ENCODE measurements around the gene ELP4.
"Not testable (repeated sequence)": the region's sequence is repeated elsewhere in the genome, so short reads cannot be mapped to it uniquely, and the experiment has no call there.

ELP4 gene

DNA sequence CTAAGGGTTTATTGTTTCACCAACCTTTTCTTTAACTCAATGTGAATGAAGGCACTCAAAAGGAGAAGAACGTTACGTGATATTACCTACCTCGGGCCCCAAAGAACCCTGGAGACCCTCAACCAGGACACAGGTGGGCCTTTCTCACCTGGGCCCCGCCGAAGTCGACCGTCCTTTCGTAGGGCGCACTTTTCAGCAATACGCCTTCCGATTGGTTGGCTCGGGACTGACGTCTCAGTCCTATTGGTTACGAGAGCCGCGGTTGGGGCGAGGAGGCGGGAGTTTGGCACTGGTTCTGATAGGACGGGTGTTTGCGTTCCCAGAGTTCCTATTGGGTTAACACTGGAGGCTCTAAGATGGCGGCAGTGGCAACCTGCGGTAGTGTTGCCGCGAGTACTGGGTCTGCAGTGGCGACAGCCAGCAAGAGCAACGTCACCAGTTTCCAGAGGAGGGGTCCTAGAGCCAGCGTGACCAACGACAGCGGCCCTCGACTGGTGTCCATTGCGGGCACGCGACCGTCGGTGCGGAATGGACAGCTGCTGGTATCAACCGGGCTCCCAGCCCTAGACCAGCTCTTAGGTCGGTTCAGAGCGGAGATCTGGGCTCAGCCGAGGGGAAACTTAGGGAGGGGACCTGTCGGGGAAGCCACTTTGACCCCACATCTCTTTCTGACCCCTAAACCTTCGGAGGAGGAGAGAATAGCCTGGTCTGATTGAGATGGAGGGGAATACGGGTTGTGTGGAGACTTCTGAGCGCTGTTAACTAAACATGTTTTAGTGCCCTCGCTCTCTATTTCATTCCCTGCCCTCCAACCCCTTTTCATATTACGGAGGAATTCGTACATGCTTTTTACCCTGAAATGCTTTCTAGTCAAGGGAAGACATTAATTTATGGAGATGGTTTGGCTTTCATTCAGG, at the start of gene ELP4, which contains the start of gene IMMP1L:
ELP4 (plus strand) TSS at position 339 of the 917 bp plus-strand sequence; CDS start at position 357, 18 bp downstream.
IMMP1L (minus strand) TSS at position 194 of the 917 bp plus-strand sequence. CDS start 46,346 bp downstream, outside the sequence.
- DNase-seq, result peak; percentile 90

GRCh38 chr11:31464436-31464835, 45.1 kb upstream of the ELP4 start:
- DNase-seq, result no peak

GRCh38 chr11:31474083-31474482, 35.5 kb upstream of the ELP4 start:
- DNase-seq, result no peak

GRCh38 chr11:31477528-31478222, 31.9 kb upstream of the ELP4 start:
- DNase-seq, result no peak

- no peak for DNase-seq
These were observed 31.4 kb upstream of the ELP4 start for GRCh38 chr11:31478223-31478590.

DNA sequence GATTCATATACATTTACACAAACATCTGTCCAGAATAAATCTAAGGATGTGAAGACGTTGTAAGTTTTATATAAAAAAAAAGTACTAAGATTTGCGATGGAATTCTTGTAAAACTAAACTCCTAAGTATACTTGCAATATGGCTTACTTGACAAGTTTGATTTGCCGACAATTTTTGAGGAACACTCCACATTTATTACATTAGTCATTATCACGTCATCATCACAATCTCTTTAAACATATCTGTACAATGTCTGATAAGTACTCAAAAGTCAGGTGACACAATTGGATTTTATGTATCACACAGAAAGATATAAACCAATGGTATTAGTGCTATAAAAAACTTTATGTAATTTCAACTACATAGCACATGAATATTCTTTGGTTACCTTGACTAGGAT, 30.5 kb upstream of the ELP4 start:
- no peak for DNase-seq

- DNase-seq, result no peak
These were observed 28.6 kb upstream of the ELP4 start for GRCh38 chr11:31480930-31481329.

DNA sequence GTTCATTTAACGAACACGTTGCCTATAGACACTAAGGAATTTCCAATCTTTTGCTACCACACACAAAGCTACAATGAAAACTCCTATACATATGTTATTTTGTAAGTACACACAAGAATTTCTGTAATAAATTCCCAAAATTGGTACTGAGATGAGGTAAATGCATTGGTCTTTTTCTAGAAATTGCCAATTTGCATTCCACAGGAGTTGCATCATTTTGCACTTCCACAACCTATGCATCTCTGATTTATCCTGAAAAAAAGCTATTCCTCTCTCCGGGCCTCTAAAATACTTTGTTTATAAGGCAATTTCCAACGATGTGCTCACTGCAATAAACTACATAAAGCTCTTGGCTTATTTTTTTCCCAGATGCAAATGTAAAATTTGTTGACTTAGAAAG, 25.1 kb upstream of the ELP4 start:
- DNase-seq, result no peak

DNA sequence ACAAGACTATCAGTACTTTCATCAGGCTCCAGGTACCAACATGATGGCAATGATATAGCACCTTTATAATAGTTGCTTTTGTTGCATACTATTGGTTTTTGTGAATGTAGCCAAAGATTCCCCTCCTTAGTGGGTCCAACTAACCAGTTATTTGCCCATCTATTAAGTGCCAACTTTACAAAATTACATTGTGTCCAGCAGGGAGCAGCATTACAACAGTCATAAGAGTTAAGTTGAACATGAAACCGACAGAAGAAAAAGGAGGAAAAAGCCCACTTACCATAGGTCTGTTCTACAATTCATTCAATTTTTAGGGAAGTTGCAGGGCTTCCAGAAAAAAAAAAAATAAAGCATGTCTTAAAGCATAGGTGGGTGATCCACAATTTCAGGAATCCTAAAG, 21.7 kb upstream of the ELP4 start:
- DNase-seq, result no peak

- DNase-seq, result no peak
These were observed 17.1 kb upstream of the ELP4 start for GRCh38 chr11:31492320-31492913.

DNA sequence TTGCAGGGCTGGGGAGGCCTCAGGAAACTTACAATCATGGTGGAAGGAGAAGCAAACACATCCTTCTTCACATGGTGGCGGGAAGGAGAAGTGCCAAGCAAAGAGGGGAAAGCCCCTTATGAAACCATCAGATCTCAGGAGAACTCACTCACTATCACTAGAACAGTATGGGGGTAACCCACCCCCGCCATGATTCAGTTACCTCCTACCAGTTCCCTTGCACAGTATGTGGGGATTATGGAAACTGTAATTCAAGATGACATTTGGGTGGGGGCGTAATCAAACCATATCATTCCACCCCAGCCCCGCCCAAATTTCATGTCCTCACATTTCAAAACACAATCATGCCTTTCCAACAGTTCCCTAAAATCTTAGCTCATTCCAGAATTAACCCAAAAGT, 16.3 kb upstream of the ELP4 start:
- DNase-seq, result no peak

DNA sequence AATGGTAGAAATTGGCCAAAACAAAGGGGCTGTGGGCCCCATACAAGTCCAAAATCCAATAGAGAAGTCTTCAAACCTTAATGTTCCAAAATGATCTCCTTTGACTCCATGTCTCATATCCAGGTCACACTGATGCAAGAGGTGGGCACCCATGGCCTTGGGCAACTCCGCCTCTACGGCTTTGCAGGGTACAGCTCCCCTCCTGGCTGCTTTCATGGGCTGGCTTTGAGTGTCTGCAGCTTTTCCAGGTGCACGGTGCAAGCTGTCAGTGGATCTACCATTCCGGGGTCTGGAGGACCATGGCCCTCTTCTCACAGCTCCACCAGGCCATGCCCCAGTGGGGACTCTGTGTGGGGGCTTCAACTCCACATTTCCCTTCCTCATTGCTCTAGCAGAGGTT, 15.8 kb upstream of the ELP4 start:
- not testable (repeated sequence) for DNase-seq

DNA sequence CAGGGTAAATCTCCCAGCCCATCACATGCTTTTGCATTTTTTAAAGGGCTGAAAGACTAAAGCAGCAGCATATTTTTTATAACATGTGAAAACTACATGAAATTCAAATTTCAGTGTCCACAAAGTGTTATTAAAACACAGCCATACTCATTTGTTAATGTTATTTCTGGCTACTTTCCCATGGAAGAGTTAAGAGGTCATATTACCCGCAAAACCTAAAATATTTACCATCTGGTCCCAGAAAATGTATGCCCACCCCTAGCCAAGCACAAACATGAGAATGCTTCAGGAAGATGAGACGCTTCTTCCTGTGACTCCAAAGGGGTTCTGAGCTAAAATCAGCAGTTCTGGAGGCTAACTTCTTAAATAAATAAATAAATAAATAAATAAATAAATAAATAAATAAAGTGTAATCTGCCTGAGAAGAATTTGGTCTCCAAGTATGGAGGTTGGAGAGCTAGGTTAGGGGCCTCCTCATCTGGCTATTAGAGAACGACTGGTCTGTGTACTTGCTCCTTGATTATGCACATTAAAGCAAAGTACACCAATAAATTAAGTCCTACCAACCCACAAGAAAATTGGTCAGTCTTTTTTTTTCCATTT, 9.9 kb upstream of the ELP4 start:
- DNase-seq, result no peak

DNA sequence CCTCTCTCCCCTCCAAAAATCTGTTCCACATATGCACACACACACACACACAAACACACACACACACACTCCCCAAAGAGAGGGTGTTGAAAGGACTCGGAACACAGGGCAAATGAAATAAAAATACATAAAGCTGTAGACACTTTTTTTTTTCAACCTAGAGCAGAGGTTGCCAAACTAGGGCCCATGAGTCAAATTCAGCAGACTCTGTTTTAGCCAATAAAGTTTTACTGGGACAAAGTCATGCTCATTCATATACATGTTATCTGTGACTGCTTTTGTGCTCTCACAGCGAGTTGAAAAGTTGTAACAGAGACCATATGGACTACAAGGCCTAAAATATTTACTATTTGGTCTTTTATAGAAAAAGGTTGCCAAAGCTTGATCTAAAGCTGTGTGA, 9.0 kb upstream of the ELP4 start:
- no peak for DNase-seq

- no peak for DNase-seq
These were observed 527 bp upstream of the ELP4 start for GRCh38 chr11:31509051-31509428.

GRCh38 chr11:31512117-31512516, 2.5 kb downstream of the ELP4 start:
- no peak for DNase-seq

DNA sequence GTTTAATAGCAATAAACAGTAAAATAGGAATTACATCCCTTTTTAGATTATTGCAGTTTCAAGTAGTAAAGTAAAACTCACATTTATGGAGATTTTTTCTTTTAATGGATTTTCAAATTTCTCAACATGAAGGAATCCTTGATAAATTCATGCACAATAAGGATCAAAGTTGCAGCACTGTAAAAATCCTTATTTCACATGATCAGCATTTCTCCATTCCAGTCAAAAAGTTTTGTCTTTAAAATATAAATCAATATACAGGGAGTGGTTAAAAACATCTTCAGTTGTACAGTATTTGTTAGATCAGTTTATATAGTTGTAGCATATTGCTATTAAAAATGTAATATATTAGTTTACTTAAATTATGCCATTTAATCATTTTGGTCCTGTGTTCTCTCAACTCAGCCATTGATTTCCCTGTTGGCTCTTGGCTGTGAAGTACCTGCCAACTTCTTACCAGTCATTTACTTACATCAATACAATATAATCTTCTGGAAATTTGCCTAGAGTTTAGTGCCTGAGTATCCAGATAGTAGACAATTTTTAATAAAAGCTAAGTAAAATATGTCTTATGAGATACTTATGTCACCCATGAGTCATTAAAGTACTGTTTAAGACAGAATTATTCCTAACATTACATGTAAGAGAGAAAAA, 12.1 kb downstream of the ELP4 start:
- DNase-seq, result no peak

- no peak for DNase-seq
These were observed 19.6 kb downstream of the ELP4 start for GRCh38 chr11:31529189-31529588.

GRCh38 chr11:31529701-31530100, 20.1 kb downstream of the ELP4 start:
- no peak for DNase-seq

- no peak for DNase-seq
These were observed 21.7 kb downstream of the ELP4 start for GRCh38 chr11:31531293-31531692.

- no peak for DNase-seq
These were observed 25.9 kb downstream of the ELP4 start for GRCh38 chr11:31535479-31535878.

DNA sequence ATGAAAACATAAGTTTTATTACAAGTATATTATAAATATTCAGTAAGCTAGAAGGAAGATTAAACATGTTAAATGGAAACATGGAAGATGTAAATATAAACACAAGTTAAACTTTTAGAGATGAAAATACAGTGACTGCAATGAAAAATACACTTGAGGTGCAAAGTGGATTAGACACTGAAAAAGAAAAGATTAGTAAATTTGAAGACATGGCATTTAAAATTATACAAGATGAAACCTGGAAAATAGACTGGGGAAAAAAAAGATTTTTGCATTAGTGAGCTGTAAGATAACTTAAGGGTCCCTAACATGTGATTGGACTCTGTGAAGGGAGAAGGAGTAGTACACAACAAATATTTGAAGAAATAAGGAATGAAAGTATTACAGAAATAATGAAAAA, 33.3 kb downstream of the ELP4 start:
- DNase-seq, result no peak

- no peak for DNase-seq
These were observed 46.4 kb downstream of the ELP4 start for GRCh38 chr11:31555938-31556337.
